GM21529 (cell line): ENCODE results near the gene GEMIN5.
A peak's percentile ranks its signal among the peaks of the same experiment; 100 is the strongest.

Experiments used
- ATAC-seq: cut with Tn5 transposase; IDR thresholded peaks from one replicate; pipeline ENCODE4 v1.9.1; 2021; ENCODE audit not compliant: unreplicated experiment

The GEMIN5 gene

GRCh38 chr5:154885439-154885838 is 52.6 kb downstream of the GEMIN5 start:
- no peak for ATAC-seq

GRCh38 chr5:154884424-154884823 is 53.6 kb downstream of the GEMIN5 start:
- no peak for ATAC-seq

GRCh38 chr5:154881986-154882385 is 56.0 kb downstream of the GEMIN5 start:
- no peak for ATAC-seq

GRCh38 chr5:154878642-154879335 is 59.2 kb downstream of the GEMIN5 start:
- no peak for ATAC-seq

GRCh38 chr5:154873791-154874331 is 64.2 kb downstream of the GEMIN5 start:
- ATAC-seq, result no peak

GRCh38 chr5:154871734-154872133 is 66.3 kb downstream of the GEMIN5 start:
- ATAC-seq, result no peak

GRCh38 chr5:154868702-154869101 is 69.3 kb downstream of the GEMIN5 start:
- no peak for ATAC-seq

- ATAC-seq, result no peak
Observed at GRCh38 chr5:154866841-154867240, 71.2 kb downstream of the GEMIN5 start.

GRCh38 chr5:154865466-154866184 is 72.4 kb downstream of the GEMIN5 start:
- ATAC-seq, result no peak

- ATAC-seq, result no peak
Observed at GRCh38 chr5:154863291-154864080, 74.5 kb downstream of the GEMIN5 start.

- no peak for ATAC-seq
Observed at GRCh38 chr5:154862766-154863165, 75.2 kb downstream of the GEMIN5 start.

GRCh38 chr5:154861946-154862345 is 76.1 kb downstream of the GEMIN5 start:
- ATAC-seq, result no peak

GRCh38 chr5:154860765-154861164 is 77.2 kb downstream of the GEMIN5 start:
- no peak for ATAC-seq

- ATAC-seq, result no peak
Observed at GRCh38 chr5:154860123-154860522, 77.9 kb downstream of the GEMIN5 start.

GRCh38 chr5:154858972-154859871 is 78.8 kb downstream of the GEMIN5 start:
- ATAC-seq, result peak; percentile 20

GRCh38 chr5:154858297-154858971 is 79.6 kb downstream of the GEMIN5 start, which contains the start of gene CNOT8:
Gene CNOT8 (plus strand): TSS chr5:154858627. CDS start chr5:154863279, 4,652 bp downstream.
- ATAC-seq, result peak; percentile 70

- ATAC-seq, result peak; percentile 67
Observed at GRCh38 chr5:154857530-154858296, 80.3 kb downstream of the GEMIN5 start.

- no peak for ATAC-seq
Observed at GRCh38 chr5:154851351-154851750, 86.7 kb downstream of the GEMIN5 start.
